Ishikawa (cell line): ENCODE measurements around the gene RNF157.

ENCODE experiments used
- CEBPB ChIP-seq: IDR thresholded peaks from 2 replicates; pipeline ENCODE4 v1.6.1; 2012
- CREB1 ChIP-seq: IDR thresholded peaks from 2 replicates; pipeline ENCODE4 v1.6.1; 2012; ENCODE audit warnings: low read depth
- EGR1 ChIP-seq: IDR thresholded peaks from 2 replicates; pipeline ENCODE4 v1.6.1; 2012
- EP300 ChIP-seq: IDR thresholded peaks from 2 replicates; pipeline ENCODE4 v1.6.1; 2012; ENCODE audit warnings: borderline replicate concordance
- FOXM1 ChIP-seq: IDR thresholded peaks from 2 replicates; pipeline ENCODE4 v1.6.1; 2012; ENCODE audit warnings: low read depth, borderline replicate concordance
- NFIC ChIP-seq: IDR thresholded peaks from 2 replicates; pipeline ENCODE4 v1.6.1; 2012
- RAD21 ChIP-seq: IDR thresholded peaks from 2 replicates; pipeline ENCODE4 v1.6.1; 2012; ENCODE audit warnings: low read depth
- TAF1 ChIP-seq: IDR thresholded peaks from 2 replicates; pipeline ENCODE4 v1.6.1; 2012; ENCODE audit warnings: low read depth, mild to moderate bottlenecking
- TCF12 ChIP-seq: IDR thresholded peaks from 2 replicates; pipeline ENCODE4 v1.6.1; 2012; ENCODE audit warnings: low read depth
- TEAD4 ChIP-seq: IDR thresholded peaks from 2 replicates; pipeline ENCODE4 v1.6.1; 2012
- YY1 ChIP-seq: IDR thresholded peaks from 2 replicates; pipeline ENCODE4 v1.6.1; 2012; ENCODE audit warnings: low read depth
- ZBTB7A ChIP-seq: IDR thresholded peaks from 2 replicates; pipeline ENCODE4 v1.6.1; 2012; ENCODE audit warnings: low read depth
- TF ChIP-seq, protein P1 (sequence below): IDR thresholded peaks from 2 replicates; pipeline ENCODE4 v1.6.1; 2012; ENCODE audit warnings: low read depth, mild to moderate bottlenecking
- TF ChIP-seq, protein P2 (sequence below): IDR thresholded peaks from 2 replicates; pipeline ENCODE4 v1.6.1; 2012
- TF ChIP-seq, protein P3 (sequence below): IDR thresholded peaks from 2 replicates; pipeline ENCODE4 v1.6.1; 2012

RNF157 gene

DNA sequence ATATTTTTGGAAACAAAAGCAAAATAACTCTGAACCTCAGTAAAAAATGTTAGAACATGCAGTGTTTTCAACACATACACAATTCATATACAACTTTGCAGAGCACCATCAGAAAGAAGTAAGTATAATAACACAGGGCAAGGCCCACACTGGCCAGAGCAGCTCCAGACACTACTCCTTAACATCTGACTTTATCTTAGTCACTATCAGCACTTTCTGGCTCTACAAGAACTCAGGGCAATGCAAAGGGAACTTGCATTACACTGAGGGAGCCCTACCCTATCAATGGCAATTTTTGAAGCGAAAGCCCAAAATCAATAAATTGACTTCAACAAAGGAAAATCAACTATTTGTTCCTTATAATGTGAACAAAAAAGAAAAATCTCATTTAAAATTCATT, 16.5 kb downstream of the RNF157 start:
- TF ChIP-seq CREB1: no peak
- no peak for TF ChIP-seq CEBPB
- TF ChIP-seq, protein P1, sequence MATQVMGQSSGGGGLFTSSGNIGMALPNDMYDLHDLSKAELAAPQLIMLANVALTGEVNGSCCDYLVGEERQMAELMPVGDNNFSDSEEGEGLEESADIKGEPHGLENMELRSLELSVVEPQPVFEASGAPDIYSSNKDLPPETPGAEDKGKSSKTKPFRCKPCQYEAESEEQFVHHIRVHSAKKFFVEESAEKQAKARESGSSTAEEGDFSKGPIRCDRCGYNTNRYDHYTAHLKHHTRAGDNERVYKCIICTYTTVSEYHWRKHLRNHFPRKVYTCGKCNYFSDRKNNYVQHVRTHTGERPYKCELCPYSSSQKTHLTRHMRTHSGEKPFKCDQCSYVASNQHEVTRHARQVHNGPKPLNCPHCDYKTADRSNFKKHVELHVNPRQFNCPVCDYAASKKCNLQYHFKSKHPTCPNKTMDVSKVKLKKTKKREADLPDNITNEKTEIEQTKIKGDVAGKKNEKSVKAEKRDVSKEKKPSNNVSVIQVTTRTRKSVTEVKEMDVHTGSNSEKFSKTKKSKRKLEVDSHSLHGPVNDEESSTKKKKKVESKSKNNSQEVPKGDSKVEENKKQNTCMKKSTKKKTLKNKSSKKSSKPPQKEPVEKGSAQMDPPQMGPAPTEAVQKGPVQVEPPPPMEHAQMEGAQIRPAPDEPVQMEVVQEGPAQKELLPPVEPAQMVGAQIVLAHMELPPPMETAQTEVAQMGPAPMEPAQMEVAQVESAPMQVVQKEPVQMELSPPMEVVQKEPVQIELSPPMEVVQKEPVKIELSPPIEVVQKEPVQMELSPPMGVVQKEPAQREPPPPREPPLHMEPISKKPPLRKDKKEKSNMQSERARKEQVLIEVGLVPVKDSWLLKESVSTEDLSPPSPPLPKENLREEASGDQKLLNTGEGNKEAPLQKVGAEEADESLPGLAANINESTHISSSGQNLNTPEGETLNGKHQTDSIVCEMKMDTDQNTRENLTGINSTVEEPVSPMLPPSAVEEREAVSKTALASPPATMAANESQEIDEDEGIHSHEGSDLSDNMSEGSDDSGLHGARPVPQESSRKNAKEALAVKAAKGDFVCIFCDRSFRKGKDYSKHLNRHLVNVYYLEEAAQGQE: no peak
- TF ChIP-seq YY1: no peak
- TF ChIP-seq NFIC: no peak
- TF ChIP-seq FOXM1: no peak

DNA sequence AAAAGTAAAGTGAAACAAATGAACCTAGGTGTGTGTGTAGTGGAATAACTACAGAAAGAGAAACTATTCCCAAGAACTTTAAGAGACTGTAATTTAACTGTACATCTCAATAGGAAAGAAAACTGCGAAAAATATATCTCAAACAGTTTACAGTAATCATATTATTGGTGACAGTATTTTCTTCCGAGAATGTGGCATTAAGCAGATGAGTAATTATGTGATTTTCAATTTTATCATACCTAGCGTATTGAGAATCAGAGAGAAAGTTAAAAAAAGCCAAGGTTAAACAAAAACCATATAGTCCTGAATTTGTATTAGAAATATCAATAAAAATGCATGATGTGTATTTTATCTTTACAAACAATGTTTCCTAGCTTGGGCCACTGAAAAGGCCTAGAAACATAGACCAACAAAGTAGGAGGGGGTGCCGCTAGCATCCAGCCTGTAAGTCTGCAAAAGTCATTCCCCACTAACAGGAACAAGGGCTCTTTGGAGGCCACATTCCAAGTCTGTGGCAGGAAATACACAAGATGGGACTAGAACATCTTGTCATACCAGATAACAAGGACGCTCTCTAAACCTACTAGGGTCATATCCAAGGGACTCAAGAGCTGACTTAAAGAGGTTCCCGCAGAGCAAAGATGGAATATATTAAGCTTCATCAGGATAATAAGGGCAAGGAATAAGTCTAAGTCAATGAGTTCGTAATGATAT, 20.5 kb downstream of the RNF157 start:
- TF ChIP-seq CREB1 (no peak), TCF12 (no peak), CEBPB (no peak), TEAD4 (no peak), RAD21 (no peak), FOXM1 (no peak), TAF1 (no peak), EP300 (no peak), YY1 (no peak), ZBTB7A (no peak)
- TF ChIP-seq, protein P1: no peak
- TF ChIP-seq, protein P2, sequence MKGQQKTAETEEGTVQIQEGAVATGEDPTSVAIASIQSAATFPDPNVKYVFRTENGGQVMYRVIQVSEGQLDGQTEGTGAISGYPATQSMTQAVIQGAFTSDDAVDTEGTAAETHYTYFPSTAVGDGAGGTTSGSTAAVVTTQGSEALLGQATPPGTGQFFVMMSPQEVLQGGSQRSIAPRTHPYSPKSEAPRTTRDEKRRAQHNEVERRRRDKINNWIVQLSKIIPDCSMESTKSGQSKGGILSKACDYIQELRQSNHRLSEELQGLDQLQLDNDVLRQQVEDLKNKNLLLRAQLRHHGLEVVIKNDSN: no peak

DNA sequence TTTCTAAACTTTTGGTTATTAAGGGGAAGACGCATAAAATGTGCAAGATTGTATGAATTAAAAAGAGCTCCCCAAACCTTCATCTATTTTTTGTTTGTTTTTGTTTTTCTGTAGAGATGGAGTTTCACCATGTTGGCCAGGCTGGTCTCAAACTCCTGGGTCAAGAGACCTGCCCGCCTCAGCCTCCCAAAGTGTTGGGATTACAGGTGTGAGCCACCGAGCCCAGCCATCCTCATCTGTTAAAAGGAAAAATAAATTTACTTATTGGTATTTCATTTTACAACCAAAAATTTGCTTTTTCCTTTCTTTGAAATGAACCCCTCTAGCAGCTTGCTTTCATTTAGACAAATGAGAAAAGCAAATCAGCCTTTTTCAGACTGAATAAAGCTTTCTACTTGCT, 23.2 kb downstream of the RNF157 start:
- TF ChIP-seq FOXM1 (no peak), EP300 (no peak)
- TF ChIP-seq, protein P2: no peak

DNA sequence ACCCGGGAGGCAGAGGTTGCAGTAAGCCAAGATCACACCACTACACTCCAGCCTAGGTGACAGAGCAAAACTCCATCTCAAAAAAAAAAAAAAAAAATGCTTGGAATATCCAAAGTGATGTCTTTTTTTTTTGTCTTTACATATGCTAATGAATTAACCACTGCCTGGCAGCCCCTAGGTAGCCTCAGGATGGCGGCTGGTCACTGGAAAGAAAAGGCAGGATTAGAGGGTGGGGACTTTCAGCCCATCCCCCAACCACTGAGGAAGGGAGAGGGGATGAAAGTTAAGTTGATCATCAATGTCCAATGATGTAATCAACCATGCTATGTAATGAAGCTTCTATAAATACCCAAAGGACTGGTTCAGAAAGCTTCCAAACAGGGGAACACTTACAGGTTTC, 26.8 kb downstream of the RNF157 start:
- TF ChIP-seq, protein P3, sequence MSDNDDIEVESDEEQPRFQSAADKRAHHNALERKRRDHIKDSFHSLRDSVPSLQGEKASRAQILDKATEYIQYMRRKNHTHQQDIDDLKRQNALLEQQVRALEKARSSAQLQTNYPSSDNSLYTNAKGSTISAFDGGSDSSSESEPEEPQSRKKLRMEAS: no peak
- TF ChIP-seq CEBPB (no peak), NFIC (no peak), TCF12 (no peak), FOXM1 (no peak)

DNA sequence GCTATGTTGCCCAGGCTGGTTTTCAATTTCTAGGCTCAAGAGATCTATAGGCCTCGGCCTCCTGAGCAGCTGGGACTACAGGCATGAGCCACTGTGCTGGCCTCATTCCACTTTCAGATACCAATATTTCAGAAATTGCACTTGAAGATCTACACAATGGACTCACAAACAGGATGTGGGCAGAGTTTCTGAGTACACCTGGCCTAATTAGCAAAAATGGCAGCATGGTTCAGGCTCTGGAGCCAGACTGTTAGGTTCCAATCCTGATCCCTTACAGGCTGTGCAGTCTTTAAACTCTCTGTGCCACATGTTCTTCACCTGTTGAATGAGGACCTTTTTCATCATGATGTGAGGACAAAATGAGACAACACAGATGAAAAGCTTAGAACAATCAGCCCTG, 32.2 kb downstream of the RNF157 start:
- TF ChIP-seq TCF12 (no peak), CREB1 (no peak), NFIC (no peak), TEAD4 (no peak), ZBTB7A (no peak), FOXM1 (no peak), RAD21 (no peak), YY1 (no peak), TAF1 (no peak), EP300 (no peak), EGR1 (no peak), CEBPB (no peak)
- TF ChIP-seq, protein P1: no peak
- TF ChIP-seq, protein P3: no peak
- TF ChIP-seq, protein P2: no peak
